ENCODE results near the gene ALPK3. TPM values are rescaled to one million over a fixed set of nuclear protein-coding genes. Genes with fewer than 3 reads are reported as not detected.
A peak's percentile ranks its signal among the peaks of the same experiment; 100 is the strongest.

Gene ALPK3
- total RNA-seq, 1 experiment from 2014 or later = 17.7 TPM

GRCh38 chr15:84855765-84856164 lies 38.6 kb downstream of the ALPK3 start:
- H3K36me3 Mint-ChIP-seq (ENCODE audit: insufficient read depth in 1 of 3, low read depth in 3 of 3) = peaks cover 0 to 18% (median 7%) of the 10 kb centered on the region in 3 experiments; a peak in 5 of 7 replicates

More at GRCh38 chr15:84855765-84856164, 38.6 kb downstream of the ALPK3 start:
- H2BK15ac ChIP-seq (ENCODE audit: low read depth, low read length) = no peak overlapping the region
- H3K4me2 ChIP-seq (ENCODE audit: insufficient read depth, insufficient read length, low read length) = no peak overlapping the region
- no peak overlapping the region for H3K4ac ChIP-seq (ENCODE audit: low read depth, low read length)
- H2AK5ac ChIP-seq (ENCODE audit: insufficient read length, low read length) = no peak overlapping the region
- no peaks in the 10 kb centered on the region for H3K9me3 Mint-ChIP-seq
- no peak for TF ChIP-seq CTCF (conservative IDR thresholded peaks at IDR 0.05)
- no peaks in the 10 kb centered on the region for H3K4me1 ChIP-seq (ENCODE audit: insufficient read depth, low read length)
- no peaks in the 10 kb centered on the region for H3K27me3 Mint-ChIP-seq (ENCODE audit: low read depth)
- no peak overlapping the region for H4K91ac ChIP-seq (ENCODE audit: insufficient read length, low read depth, low read length)
- H3K23ac ChIP-seq (ENCODE audit: insufficient read length, low read depth, low read length) = no peak overlapping the region
- no peak overlapping the region for H2AFZ ChIP-seq (ENCODE audit: low read length)
- H4K20me1 ChIP-seq (ENCODE audit: control insufficient read depth, insufficient read depth, insufficient read length) = no peaks in the 10 kb centered on the region
- no peak overlapping the region for H4K5ac ChIP-seq (ENCODE audit: insufficient read length, low read depth, low read length)
- H2BK5ac ChIP-seq (ENCODE audit: insufficient read length, low read length) = no peak overlapping the region
- no peaks in the 10 kb centered on the region for H3K9me3 ChIP-seq (ENCODE audit: control insufficient read depth, low read depth, low read length)
- H4K8ac ChIP-seq (replicated peaks; ENCODE audit: insufficient read length, low read depth, low read length) = no peak overlapping the region
- H3K27ac Mint-ChIP-seq = peak overlapping the region in 2 of 3 experiments; percentile 41 to 82; a peak in 2 of 7 replicates
- H2BK12ac ChIP-seq (ENCODE audit: insufficient read length, low read depth, low read length) = no peak overlapping the region
- no peaks in the 10 kb centered on the region for H3K23me2 ChIP-seq (ENCODE audit: insufficient read length, low read depth, low read length, poor library complexity, severe bottlenecking)
- no peaks in the 10 kb centered on the region for H3K79me2 ChIP-seq (ENCODE audit: insufficient read depth, low read length)
- H3K4me1 Mint-ChIP-seq = no peaks in the 10 kb centered on the region
- H3T11ph ChIP-seq (ENCODE audit: low read length) = no peak overlapping the region
- no peak overlapping the region for H3K56ac ChIP-seq (ENCODE audit: insufficient read length, low read depth, low read length)
- H3K9ac ChIP-seq (ENCODE audit: extremely low read depth, insufficient read length, low read length) = no peak overlapping the region
- H3K27me3 ChIP-seq (ENCODE audit: insufficient read depth, low read length) = no peaks in the 10 kb centered on the region
- H2BK20ac ChIP-seq (ENCODE audit: low read depth, low read length, poor library complexity, severe bottlenecking) = no peak overlapping the region
- H3K79me1 ChIP-seq (ENCODE audit: insufficient read depth, low read depth, low read length, poor library complexity, severe bottlenecking) = no peaks in the 10 kb centered on the region
- H3K27ac ChIP-seq (ENCODE audit: insufficient read length, low read depth, low read length) = no peak overlapping the region
- H3K14ac ChIP-seq (ENCODE audit: insufficient read depth, low read length) = no peak overlapping the region
- no peak overlapping the region for H3K4me3 Mint-ChIP-seq
- H3K18ac ChIP-seq (ENCODE audit: insufficient read length, low read depth, low read length) = no peak overlapping the region
- no peak overlapping the region for H2BK120ac ChIP-seq (ENCODE audit: low read depth, low read length, poor library complexity, severe bottlenecking)
- DNase-seq = no peak

All from H9 (cell line).